ENCODE results near the gene PADI4.
A peak's percentile ranks its signal among the peaks of the same experiment; 100 is the strongest.

Gene PADI4

GRCh38 chr1:17307946-17308345 lies at the start of gene PADI4:
TSS of gene PADI4 (plus strand) at chr1:17308197. CDS start at chr1:17308223, 26 bp downstream.
- DNase-seq = peak; percentile 60

GRCh38 chr1:17258758-17259130 lies 49.3 kb upstream of the PADI4 start:
- no peak for DNase-seq

- DNase-seq = no peak
Measured at GRCh38 chr1:17259233-17259873, 48.6 kb upstream of the PADI4 start.

GRCh38 chr1:17260264-17260663 lies 47.7 kb upstream of the PADI4 start:
- DNase-seq = no peak

GRCh38 chr1:17260738-17261137 lies 47.3 kb upstream of the PADI4 start:
- no peak for DNase-seq

- DNase-seq = no peak
Measured at GRCh38 chr1:17263936-17264335, 44.1 kb upstream of the PADI4 start.

- DNase-seq = no peak
Measured at GRCh38 chr1:17264470-17264869, 43.5 kb upstream of the PADI4 start.

GRCh38 chr1:17265162-17265561 lies 42.8 kb upstream of the PADI4 start:
- DNase-seq = no peak

- DNase-seq = no peak
Measured at GRCh38 chr1:17265950-17266349, 42.0 kb upstream of the PADI4 start.

GRCh38 chr1:17270891-17271765 lies 36.9 kb upstream of the PADI4 start:
- no peak for DNase-seq

- no peak for DNase-seq
Measured at GRCh38 chr1:17272066-17272465, 35.9 kb upstream of the PADI4 start.

- no peak for DNase-seq
Measured at GRCh38 chr1:17272646-17273045, 35.4 kb upstream of the PADI4 start.

GRCh38 chr1:17273096-17273495 lies 34.9 kb upstream of the PADI4 start:
- DNase-seq = no peak

GRCh38 chr1:17274186-17275170 lies 33.5 kb upstream of the PADI4 start:
- DNase-seq = peak; percentile 26

- DNase-seq = peak; percentile 30
Measured at GRCh38 chr1:17276568-17276967, 31.4 kb upstream of the PADI4 start.

GRCh38 chr1:17277511-17278159 lies 30.4 kb upstream of the PADI4 start:
- DNase-seq = no peak

- no peak for DNase-seq
Measured at GRCh38 chr1:17278996-17279830, 28.8 kb upstream of the PADI4 start.

- no peak for DNase-seq
Measured at GRCh38 chr1:17280436-17280835, 27.6 kb upstream of the PADI4 start.

- no peak for DNase-seq
Measured at GRCh38 chr1:17280894-17281293, 27.1 kb upstream of the PADI4 start.

GRCh38 chr1:17281775-17282181 lies 26.2 kb upstream of the PADI4 start:
- peak; percentile 37 for DNase-seq

- no peak for DNase-seq
Measured at GRCh38 chr1:17282836-17283235, 25.2 kb upstream of the PADI4 start.

- DNase-seq = no peak
Measured at GRCh38 chr1:17286646-17287045, 21.4 kb upstream of the PADI4 start.
